GM21723 (cell line): ENCODE results near the gene GIPC2.
"Not testable (repeated sequence)": the region's sequence is repeated elsewhere in the genome, so short reads cannot be mapped to it uniquely, and the experiment has no call there.

Source experiments
- ATAC-seq: cut with Tn5 transposase; IDR thresholded peaks from one replicate; pipeline ENCODE4 v1.9.1; 2021; ENCODE audit warnings: mild to moderate bottlenecking, moderate library complexity; ENCODE audit not compliant: unreplicated experiment

The GIPC2 gene

DNA sequence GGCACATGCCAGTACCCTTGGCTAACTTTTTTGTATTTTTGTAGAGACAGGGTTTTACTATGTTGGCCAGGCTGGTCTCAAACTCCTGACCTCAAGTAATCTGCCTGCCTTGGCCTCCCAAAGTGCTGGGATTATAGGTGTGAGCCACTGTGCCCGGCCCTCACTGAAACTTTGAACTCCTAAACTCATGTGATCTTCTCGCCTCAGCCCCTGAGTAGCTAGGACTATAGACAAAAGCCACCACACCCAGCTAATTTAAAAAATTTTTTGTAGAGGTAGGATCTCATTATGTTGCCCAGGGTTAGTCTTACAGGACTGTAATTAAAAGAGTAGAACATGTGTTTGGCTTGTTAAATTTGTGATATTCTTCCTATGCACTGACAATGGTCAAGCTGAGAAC, 19.1 kb downstream of the GIPC2 start:
- not testable (repeated sequence) for ATAC-seq

DNA sequence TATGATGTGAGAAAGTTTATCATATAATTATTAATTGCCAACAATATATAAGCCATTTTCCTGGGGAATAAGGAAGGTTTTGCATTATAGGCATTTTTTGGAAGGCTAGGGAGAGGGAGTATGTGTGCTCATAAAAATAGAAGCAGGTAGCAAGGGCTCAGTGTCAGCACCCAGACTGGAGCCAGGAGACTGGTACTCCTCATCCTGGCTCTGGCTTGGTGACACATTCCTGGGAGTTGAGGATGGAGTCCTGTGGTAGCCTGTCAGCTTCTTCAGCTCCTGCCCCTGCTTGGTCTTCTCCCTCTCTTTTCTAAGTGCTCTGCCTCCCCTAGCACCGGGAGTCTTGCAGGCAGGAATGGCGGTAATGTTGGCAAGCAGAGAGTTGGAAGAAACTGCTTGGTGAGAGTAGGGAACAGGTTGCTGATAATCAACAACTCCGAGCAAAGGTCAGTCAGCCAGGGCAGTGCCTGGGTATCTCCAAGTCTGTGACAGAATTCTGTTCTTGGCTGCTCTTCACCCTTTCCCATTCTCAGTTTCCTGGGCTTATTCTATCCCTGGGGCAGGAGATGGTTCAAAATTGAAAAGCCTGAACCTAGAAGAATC, 23.0 kb downstream of the GIPC2 start:
- ATAC-seq, result no peak

DNA sequence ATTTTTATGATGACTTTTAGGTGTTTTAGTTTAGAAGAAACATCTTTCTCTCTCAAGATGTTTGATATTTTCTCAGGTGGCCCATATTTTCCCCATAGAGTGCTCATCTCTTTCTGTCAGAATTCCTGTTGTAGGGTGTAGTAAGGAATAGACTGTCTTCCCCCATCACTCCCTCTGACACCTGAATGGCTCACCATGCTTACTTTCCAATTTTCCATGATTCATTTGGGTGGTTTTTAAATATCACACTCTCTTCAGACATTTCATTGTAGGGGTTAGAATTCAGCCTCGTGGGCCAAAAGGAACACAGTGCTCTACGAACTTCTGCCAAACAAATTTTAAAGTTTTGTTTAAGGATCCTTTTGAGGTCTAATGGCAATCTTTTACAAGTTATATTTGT, 24.0 kb downstream of the GIPC2 start:
- no peak for ATAC-seq

DNA sequence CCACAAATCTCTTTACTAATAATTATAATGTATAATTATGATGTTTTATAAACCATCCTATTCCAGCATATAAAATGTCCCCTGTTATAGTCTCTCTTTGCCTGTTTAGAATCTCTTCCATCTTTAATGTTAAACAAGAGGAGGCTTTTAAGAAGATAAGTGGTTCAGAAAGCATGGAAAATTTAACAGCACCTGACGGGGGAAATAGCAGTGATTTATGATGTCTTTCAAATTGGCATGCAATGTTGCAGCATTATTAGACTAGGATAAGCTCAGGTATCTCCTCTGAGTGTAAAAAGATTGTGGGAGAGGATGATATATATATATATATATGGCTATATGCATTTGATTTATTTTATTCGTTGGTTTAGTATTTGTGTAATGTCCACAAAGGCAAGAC, 24.4 kb downstream of the GIPC2 start:
- ATAC-seq, result no peak

DNA sequence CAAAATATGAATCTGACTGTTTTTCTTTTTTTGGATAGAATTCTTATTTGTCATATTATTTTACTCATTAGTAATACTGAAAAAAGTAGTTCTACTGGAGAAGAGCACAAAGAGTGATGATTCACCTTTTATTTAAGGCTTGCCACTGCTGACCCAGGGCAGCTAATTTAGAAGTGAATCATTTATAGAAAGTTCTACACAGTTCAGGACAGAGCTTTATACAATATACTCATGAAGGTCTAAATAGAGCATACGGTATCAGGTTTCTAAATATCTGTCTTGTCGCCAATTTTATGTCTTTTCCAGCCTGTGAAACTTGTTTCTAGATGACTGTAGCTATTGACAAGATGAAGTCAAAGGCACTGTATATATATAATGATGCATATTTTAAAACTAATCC, 25.0 kb downstream of the GIPC2 start:
- ATAC-seq, result no peak

DNA sequence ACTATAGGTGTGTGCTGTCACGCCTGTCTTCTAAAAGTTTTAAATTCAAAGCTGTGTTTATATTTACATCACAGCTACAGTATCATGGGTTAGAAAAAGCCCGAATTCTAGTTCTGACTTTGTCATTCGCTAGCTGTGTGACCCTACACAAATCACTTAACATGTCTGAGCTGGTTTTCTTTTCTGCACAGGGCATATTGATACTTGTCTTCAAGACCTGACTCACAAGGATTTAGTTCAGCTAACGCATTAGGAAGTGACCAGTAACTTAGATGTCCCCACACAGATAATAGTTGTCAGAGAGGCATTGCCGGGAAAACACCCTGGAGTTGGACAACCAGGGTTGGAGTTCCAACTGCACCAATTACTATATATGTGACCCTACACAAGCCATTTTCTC, 25.9 kb downstream of the GIPC2 start:
- no peak for ATAC-seq

DNA sequence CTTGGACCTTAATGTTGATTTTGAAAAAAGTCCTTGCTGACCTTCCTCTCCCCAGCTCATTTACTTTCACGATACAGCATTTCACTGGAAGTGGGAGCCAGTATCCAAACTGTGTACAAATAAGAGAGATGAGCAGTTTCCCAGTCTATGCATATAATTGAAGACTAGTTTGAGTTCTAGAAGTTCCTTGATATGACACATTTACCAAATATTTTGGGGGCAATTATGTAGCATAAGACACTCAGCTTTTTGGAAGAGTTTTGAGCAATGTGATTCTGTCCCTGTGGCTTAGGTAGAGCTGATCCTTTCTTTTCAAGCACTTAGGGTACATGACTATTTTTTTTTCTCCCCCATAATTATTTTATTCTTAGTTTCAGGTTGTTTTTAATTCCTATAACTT, 26.4 kb downstream of the GIPC2 start:
- no peak for ATAC-seq

DNA sequence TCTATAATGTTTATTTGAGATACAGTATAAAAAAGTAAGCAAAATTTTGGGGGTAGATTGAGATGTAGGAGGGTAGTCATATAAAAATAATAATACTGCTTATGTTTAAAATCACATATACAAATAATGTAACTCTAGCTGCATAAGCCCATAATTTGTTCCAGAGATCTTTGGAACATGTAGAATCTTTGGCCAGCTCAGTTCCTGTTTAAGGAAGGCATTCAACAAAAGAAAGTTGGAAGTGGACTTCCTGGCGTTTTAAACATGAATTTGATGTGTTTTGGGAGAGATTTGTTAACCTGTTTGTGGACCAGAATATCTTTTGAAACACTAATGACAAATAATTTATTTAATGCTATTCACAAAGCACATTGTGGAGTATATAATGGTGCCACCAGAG, 27.7 kb downstream of the GIPC2 start:
- ATAC-seq, result no peak

DNA sequence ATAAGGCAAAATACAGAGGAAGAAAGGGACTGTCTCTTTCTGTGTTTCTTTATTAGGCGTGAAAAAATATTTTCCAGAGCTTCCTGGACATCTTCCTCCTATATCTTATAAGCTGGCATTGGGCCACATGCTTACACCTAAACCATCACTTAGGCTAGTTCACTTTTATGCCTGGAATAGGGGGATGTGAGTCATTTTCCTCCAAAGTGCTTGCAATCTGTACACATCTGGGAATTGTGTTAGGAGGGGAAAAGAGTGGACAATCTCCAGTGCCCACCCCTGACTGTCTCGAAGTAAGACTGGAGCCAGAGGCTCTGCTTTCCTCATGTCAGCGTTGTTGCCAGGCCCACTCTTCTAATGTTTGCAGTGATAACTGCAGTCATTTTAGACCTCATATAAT, 29.9 kb downstream of the GIPC2 start:
- ATAC-seq, result no peak

DNA sequence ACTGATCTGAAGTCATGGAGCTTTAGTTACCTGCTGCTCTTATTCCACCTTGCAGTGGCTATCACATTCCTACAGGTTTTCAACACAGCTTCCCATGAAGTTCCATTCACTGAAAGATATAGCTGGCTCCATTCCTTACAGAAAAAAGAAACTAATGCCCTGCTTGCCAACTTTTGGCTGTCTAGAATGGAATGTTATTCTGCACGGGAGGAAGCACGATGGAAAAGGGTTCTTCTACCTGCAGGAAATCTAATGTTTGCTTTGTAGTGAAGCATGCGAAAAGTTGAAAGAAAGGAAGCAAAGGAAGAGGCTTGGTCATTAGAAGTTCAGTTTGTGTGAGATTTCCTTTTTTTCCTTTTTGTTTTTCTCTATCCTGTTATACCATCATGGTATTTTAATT, 32.6 kb downstream of the GIPC2 start:
- no peak for ATAC-seq

DNA sequence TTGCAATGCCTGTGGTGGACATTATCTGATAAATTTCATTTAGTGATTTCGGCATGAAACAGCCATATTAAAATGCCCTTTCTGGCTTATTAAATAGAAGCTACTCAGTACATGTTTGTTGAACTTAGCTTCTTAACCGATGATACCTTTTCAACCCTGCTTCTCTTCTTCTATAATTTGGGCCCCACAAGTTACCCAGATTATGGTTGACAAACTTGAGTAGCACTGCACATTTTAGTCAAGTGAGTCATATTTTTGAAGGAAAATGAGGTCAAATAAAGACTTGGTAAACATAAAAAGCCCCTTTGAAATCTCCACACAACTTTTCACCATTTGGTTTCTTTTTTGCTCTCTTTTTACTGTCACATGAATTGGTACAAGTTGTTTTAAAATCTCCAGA, 33.8 kb downstream of the GIPC2 start:
- ATAC-seq, result no peak

DNA sequence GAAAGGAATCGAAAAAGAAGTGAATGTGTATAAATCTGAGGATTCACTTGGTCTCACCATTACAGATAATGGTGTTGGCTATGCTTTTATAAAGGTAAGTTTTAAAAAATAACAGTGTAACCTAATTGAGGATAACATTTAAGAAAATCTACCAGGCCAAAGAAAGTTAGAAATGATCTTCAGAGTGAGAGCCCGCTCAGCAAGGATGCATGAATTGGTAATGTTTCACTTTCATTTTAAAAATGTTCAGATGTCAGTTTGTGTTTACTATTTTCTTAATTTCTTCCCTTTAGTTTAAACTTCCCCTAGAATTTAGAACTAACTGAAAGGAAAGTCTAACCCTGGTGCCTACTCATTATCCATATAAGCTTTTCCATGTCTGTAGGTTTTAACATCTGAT, 35.0 kb downstream of the GIPC2 start:
- no peak for ATAC-seq

DNA sequence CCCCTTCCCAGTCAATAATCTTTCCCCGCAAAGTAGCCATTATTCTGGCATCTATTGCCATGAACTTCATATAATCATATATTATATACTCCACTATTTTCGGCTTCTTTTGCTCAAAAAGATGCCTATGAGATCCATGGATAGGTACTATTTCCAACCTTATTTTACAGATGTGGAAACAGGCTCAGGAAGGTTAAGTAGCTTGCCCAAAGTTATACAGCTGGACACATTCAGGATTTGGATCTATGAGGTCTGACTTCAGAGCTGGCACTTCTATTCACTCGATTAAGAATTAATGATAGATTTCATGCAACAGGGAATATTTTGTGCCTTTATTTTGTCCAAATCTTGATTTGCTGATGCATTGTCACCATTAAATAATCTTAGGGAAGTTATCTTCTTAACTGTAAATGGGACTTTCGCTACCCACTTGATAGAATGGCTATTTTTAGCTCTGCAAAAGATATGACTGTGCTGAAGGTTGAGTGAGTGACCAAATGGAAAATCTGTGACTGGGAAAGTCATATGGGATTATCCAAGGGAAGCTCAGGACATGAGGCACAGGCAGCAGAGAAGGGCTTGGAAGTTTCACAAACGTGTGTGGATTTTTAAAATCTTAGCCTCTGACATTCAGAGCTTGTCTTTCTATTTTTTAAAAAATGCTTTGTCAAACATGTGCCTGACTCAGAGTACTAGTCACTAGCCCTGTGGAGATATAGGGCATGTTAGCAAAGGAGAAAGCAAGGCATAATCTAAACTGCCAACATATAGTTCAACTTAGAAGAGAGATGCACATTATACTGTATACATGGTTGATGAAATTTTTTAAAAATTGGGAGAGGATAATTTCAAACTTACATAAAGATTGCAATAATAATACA, 36.5 kb downstream of the GIPC2 start:
- no peak for ATAC-seq

DNA sequence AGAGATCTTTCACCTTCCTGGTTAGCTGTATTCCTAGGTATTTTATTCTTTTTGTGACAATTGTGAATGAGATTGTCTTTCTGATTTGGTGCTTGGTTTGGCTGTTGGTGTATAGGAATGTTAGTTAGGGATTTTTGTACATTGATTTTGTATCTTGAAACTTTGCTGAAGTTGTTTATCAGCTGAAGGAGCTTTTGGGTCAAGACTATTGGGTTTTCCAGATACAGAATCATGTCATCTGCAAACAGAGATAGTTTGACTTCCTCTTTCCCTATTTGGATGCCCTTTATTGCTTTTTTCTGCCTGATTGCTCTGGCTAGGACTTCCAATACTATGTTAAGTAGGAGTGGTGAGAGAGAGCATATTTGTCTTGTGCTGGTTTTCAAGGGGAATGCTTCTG, 38.9 kb downstream of the GIPC2 start:
- ATAC-seq, result not testable (repeated sequence)

DNA sequence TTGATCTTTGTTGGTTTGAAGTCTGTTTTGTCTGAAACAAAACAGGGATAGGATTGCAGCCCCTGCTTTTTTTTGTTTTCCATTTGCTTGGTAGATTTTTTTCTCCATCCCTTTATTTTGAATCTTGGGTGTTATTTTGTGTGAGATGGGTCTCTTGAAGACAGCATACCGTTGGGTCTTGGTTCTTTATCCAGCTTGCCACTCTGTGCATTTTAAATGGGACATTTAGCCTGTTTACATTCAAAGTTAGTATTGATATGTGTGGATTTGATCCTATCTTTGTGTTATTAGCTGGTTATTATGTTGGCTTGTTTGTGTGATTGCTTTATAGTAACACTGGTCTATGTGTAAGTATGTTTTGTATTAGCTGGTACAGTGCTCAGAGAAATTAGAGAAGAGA, 40.9 kb downstream of the GIPC2 start:
- no peak for ATAC-seq

DNA sequence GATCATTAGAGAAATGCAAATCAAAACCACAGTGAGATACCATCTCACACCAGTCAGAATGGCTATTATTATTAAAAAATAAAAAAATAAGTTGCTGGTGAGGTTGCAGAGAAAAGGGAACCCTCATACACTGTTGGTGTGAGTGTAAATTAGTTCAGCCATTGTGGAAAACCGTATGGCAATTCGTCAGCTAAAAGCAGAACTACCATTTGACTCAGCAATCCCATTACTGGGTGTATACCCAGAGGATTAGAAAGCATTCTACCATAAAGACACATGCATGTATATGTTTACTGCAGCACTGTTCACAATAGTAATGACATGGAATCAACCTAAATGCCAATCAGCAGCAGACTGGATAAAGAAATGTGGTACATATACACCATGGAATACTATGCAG, 42.2 kb downstream of the GIPC2 start:
- no peak for ATAC-seq

DNA sequence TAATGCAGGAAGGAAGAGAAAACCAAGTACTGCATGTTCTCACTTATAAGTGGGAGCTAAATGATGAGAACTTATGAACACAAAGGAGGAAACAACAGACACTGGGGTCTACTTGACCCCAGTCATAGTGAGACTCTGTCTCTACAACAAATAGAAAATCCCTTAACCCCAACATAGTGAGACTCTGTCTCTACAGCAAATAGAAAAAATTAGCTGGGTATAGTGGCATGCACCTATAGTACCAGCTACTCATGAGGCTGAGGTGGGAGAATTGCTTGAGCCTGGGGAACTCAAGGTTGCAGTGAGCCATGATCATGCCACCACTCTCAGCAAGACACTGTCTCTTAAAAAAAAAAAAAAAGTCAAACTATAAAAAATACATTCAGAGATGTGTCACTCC, 42.7 kb downstream of the GIPC2 start:
- no peak for ATAC-seq

DNA sequence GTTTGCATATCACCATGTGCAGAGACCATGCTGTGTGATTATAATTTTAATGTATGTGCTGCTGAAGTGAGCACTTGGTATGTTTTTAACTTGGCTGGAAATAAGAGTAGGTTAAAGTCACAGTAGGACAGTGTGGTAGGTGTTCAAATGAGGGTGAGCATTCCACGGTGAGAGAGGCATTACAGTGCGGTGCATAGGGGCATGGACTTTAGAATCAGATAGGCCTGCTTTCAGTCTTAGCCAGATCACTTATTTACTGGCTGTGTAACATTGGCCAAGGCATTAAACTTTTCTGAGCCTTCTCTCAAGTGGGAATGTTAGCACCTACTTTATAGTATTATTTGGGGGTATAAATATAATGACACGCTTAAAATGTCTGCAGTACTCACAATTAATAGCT, 43.2 kb downstream of the GIPC2 start:
- no peak for ATAC-seq

DNA sequence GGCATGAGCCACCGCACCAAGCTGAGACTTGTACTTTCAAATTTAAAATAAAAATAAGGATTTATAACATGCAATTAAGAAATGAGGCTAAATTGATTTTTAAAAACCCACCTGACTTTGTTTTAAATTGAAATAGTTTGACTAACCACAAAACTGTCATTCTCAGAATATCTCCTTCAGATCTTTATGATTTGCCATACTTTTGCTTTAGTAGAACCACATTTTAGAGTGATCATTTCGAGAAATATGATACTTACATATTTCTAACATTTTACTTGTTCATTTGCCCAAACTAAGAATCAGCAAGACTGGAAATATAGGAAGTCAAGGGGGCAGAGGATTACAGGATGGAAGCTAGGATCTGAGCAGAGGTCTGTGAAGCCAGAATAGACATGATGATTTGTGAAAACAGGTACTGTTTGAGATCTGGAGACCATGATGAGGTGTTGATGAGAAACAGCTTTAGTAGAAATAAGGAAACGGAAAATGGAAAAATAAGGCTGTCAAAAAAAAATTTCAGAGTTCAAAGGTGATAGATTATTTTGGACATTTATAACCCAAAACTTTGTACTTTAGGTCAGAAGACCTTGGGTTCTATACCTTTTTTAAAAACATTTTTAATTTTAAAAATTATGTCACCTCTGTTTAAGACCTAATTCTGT, 44.8 kb downstream of the GIPC2 start:
- ATAC-seq, result no peak

DNA sequence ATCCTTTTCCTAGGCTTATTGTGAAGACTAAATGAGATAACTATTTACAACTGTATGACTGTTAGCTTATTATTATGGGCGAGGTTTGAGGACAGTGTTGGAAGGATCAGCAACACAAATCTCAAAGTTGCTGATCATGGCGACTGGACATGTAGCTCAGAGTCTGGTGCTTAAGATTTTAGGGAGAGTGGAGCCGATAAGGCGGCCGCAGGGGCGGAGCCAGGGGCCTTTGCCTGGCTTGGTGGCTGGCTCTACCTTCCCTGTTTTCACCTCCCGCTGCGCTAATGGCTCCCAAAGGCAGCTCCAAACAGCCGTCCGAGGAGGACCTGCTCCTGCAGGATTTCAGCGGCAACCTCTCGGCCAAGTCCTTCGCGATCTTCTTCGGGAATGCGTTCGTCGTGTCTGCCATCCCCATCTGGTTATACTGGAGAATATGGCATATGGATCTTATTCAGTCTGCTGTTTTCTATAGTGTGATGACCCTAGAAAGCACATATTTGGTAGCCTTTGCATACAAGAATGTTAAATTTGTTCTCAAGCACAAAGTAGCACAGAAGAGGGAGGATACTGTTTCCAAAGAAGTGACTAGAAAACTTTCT, 45.5 kb downstream of the GIPC2 start:
- no peak for ATAC-seq

DNA sequence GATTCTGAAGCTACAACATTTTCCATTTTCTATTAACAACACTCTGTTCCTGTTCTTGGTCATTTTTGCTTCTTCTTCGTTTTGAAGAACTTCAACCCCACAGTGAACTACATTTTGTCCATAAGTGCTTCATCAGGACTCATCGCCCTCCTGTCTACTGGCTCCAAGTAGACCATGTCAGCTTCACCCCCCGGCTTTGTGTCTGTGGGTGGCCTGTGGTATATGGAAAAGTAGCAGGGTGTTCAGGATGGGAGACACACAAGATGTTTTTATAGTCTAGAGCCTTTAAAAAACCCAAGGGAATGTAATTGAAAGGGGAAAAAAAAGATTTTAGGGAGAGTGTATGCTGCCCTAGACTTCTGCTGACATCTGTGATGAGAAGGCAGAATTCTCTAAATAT, 46.1 kb downstream of the GIPC2 start:
- ATAC-seq, result no peak

DNA sequence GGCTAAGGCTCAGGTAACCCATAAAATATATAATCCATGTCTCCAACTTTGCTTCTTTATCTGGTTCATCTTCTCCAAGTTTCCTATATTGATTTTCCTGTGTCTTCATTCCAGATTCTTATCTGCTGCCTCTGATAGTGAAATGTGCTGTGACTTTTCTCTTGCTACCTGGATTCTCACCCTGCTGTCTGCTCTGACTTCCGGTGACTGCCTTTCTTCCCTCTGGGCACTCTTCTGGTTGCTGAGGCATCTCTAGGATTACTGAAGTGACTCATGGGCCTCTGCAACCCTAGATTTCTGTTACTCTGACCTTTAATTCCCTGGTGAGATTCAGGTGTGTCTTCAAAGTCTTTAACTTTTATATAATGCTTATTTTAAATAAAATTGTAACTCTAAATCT, 46.9 kb downstream of the GIPC2 start:
- ATAC-seq, result no peak
